Measurements from ENCODE around the gene RASGEF1B.
"Not testable (repeated sequence)": the region's sequence is repeated elsewhere in the genome, so short reads cannot be mapped to it uniquely, and the experiment has no call there.

DNA sequence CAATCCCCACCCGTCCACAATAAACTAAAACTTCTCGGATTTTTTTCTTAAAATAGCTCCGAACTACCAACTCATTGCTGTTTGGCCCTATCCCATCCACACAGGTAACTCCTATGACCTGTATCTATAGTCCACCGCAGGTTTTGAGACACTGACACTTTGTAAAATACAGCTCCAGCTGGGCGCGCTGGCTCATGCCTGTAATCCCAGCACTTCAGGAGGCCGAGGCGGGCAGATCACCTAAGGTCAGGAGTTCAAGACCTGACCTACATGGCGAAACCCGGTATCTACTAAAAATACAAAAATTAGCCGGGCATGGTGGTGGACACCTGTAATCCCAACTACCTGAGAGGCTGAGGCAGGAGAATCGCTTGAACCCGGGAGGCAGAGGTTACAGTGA, 65.2 kb downstream of the RASGEF1B start:
- TF ChIP-seq POLR2A (IDR thresholded peaks at IDR 0.05; ENCODE audit: low read length); GATA1 (IDR thresholded peaks at IDR 0.05; ENCODE audit: low read depth, low read length): not testable (repeated sequence)

Measured in erythroblast (primary cell).